GM21367 (cell line): ENCODE measurements around the gene STRA8.
"Not testable (repeated sequence)": the region's sequence is repeated elsewhere in the genome, so short reads cannot be mapped to it uniquely, and the experiment has no call there.

Experiments
- ATAC-seq: cut with Tn5 transposase; IDR thresholded peaks from one replicate; pipeline ENCODE4 v1.9.1; 2021; ENCODE audit not compliant: unreplicated experiment

Gene STRA8

GRCh38 chr7:135204341-135204749 is 29.3 kb upstream of the STRA8 start:
- no peak for ATAC-seq

GRCh38 chr7:135204876-135205275 is 28.8 kb upstream of the STRA8 start:
- ATAC-seq, result no peak

- no peak for ATAC-seq
Observed at GRCh38 chr7:135205850-135206249, 27.8 kb upstream of the STRA8 start.

GRCh38 chr7:135206941-135207391 is 26.7 kb upstream of the STRA8 start:
- ATAC-seq, result peak; percentile 23

GRCh38 chr7:135207406-135208101 is 26.1 kb upstream of the STRA8 start:
- ATAC-seq, result no peak

GRCh38 chr7:135208102-135208793 is 25.4 kb upstream of the STRA8 start:
- ATAC-seq, result no peak

GRCh38 chr7:135209225-135209834 is 24.3 kb upstream of the STRA8 start:
- no peak for ATAC-seq

GRCh38 chr7:135210888-135211178 is 22.8 kb upstream of the STRA8 start:
- no peak for ATAC-seq

- ATAC-seq, result peak; percentile 82
Observed at GRCh38 chr7:135211179-135211945, 22.3 kb upstream of the STRA8 start, which contains the start of gene WDR91. Gene WDR91, minus strand, starts transcription at chr7:135211526. Its CDS starts 24 bp downstream, at chr7:135211502.

- not testable (repeated sequence) for ATAC-seq
Observed at GRCh38 chr7:135211946-135212685, 21.5 kb upstream of the STRA8 start.

GRCh38 chr7:135213831-135214230 is 19.8 kb upstream of the STRA8 start:
- ATAC-seq, result no peak

GRCh38 chr7:135215180-135215579 is 18.5 kb upstream of the STRA8 start:
- no peak for ATAC-seq

- ATAC-seq, result no peak
Observed at GRCh38 chr7:135215698-135216097, 17.9 kb upstream of the STRA8 start.

- ATAC-seq, result no peak
Observed at GRCh38 chr7:135217645-135218509, 15.8 kb upstream of the STRA8 start.

GRCh38 chr7:135224027-135224426 is 9.6 kb upstream of the STRA8 start:
- ATAC-seq, result no peak

GRCh38 chr7:135231686-135232085 is 2.0 kb upstream of the STRA8 start:
- no peak for ATAC-seq

- no peak for ATAC-seq
Observed at GRCh38 chr7:135232087-135232486, 1.6 kb upstream of the STRA8 start.

- no peak for ATAC-seq
Observed at GRCh38 chr7:135232720-135233119, 918 bp upstream of the STRA8 start.

GRCh38 chr7:135234095-135234494 is 457 bp downstream of the STRA8 start:
- ATAC-seq, result not testable (repeated sequence)

GRCh38 chr7:135234727-135235126 is 1.1 kb downstream of the STRA8 start:
- ATAC-seq, result no peak
